ENCODE data around the gene ATAD5. TPM values are rescaled to one million over a fixed set of nuclear protein-coding genes. Genes with fewer than 3 reads are reported as not detected.
"Not testable (repeated sequence)": the region's sequence is repeated elsewhere in the genome, so short reads cannot be mapped to it uniquely, and the experiment has no call there.

ATAD5 gene
- total RNA-seq, 6 experiments from 2014 or later, result 0.29 to 2.7 (median 0.67) TPM

- ATAC-seq, result no peak
- 54% methylated on average over 9 of the region's 9 CpGs for WGBS (ENCODE audit: insufficient coverage, low coverage, low lambda C conversion rate, missing lambda C conversion rate)
- Histone ChIP-seq H3K4me1 (peaks cover 0 to 5% (median 0%) of the 10 kb centered on the region in 4 donors), H3K9me3 (no peaks in the 10 kb centered on the region), H3K27ac (no peak overlapping the region), H3K27me3 (no peaks in the 10 kb centered on the region), H3K4me3 (no peak overlapping the region), H3K36me3 (no peaks in the 10 kb centered on the region)
- intact Hi-C loops (cut with DNase I), result no loop called here
- no peak for DNase-seq
- no peak for TF ChIP-seq POLR2A (IDR thresholded peaks at IDR 0.05)
- no peak for TF ChIP-seq CTCF (IDR thresholded peaks at IDR 0.05)
These were observed 9.7 kb upstream of the ATAD5 start for GRCh38 chr17:30821871-30822723.

- H3K4me3 ChIP-seq, result peak overlapping the region in 1 of 3 donors; percentile 90
- 81% methylated on average over 12 of the region's 14 CpGs for WGBS (ENCODE audit: insufficient coverage, low coverage, low lambda C conversion rate, missing lambda C conversion rate)
These were observed 8.8 kb upstream of the ATAD5 start for GRCh38 chr17:30822919-30823318.

GRCh38 chr17:30823421-30823820 lies 8.3 kb upstream of the ATAD5 start:
- Histone ChIP-seq H3K9me3 (no peaks in the 10 kb centered on the region), H3K27me3 (no peaks in the 10 kb centered on the region), H3K27ac (peak overlapping the region in 2 of 3 donors; percentile 11 to 84), H3K4me3 (peak overlapping the region; percentile 87 to 93 (median 90)), H3K36me3 (no peaks in the 10 kb centered on the region), H3K4me1 (peaks cover 0 to 5% (median 0%) of the 10 kb centered on the region in 4 donors)
- no peak for DNase-seq
- no peak for TF ChIP-seq CTCF (IDR thresholded peaks at IDR 0.05)
- TF ChIP-seq POLR2A (IDR thresholded peaks at IDR 0.05), result no peak
- no peak for ATAC-seq
- intact Hi-C loops (cut with DNase I), result no loop called here
- 36% methylated on average over 7 of the region's 7 CpGs for WGBS (ENCODE audit: insufficient coverage, low coverage, low lambda C conversion rate, missing lambda C conversion rate)

More at GRCh38 chr17:30822919-30823318, 8.8 kb upstream of the ATAD5 start:
- ATAC-seq; H3K4me1 ChIP-seq; intact Hi-C loops (cut with DNase I); H3K9me3 ChIP-seq; H3K36me3 ChIP-seq; H3K27me3 ChIP-seq; DNase-seq: not testable (repeated sequence)
- peak overlapping the region in 1 of 3 donors; percentile 11 for H3K27ac ChIP-seq

GRCh38 chr17:30824002-30824355 lies 7.8 kb upstream of the ATAD5 start:
- no peaks in the 10 kb centered on the region for H3K9me3 ChIP-seq
- no peaks in the 10 kb centered on the region for H3K36me3 ChIP-seq
- ATAC-seq (peak; percentile 7 to 20 (median 17)), DNase-seq (peak in 2 of 3 donors; percentile 36 to 53)
- H3K4me3 ChIP-seq, result peak overlapping the region; percentile 87 to 93 (median 90)
- TF ChIP-seq CTCF (IDR thresholded peaks at IDR 0.05) (no peak), POLR2A (IDR thresholded peaks at IDR 0.05) (no peak)
- intact Hi-C loops (cut with DNase I), result no loop called here
- 2% methylated on average over 11 of the region's 11 CpGs for WGBS (ENCODE audit: insufficient coverage, low coverage, low lambda C conversion rate, missing lambda C conversion rate)
- H3K27ac ChIP-seq, result peak overlapping the region; percentile 62 to 84 (median 65)
- peaks cover 0 to 5% (median 0%) of the 10 kb centered on the region in 4 donors for H3K4me1 ChIP-seq
- H3K27me3 ChIP-seq, result no peaks in the 10 kb centered on the region
